ENCODE measurements around the gene CDH6.

The CDH6 gene

DNA sequence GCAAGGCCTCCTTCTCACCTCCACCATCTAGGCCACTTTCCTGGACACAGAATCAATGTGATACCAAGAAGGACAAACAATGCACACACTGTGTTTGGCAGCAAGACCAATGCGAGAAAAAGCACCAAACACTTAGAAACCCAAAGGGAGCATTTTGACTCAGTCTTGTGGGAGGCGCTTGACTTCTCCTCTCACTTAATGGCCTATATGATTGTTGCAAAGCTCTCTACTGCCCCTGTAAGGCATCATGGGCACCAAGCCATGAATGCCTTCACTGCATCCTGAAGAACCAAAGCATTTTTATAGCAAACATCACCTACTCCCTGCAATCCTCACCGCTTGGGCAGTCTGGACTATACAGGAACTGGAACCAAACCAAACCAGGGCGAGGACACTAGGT, 57.5 kb downstream of the CDH6 start:
- no peak overlapping the region for H3K4me3 ChIP-seq (ENCODE audit: low read length)
- no peak for TF ChIP-seq ZNF274 (IDR thresholded peaks at IDR 0.05; ENCODE audit: low read depth, low read length)

DNA sequence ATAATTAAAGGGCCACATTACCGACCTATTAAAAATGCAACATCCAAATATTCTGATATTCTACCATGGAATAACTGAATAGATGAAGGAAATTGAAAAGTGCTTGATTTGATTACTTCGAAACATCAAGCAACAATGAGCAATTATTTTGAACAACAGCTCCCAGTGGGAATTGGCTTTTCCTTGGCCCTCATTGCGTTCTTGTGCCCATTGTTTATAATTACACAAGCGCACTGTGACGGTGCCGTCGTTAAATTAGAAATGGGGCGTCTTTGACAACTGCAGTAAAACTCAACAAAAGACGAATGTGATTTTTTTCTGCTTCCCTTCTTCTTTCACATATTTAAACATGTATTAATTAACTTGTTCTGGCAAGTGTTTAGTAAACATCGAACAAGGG, 61.6 kb downstream of the CDH6 start:
- TF ChIP-seq ZNF274 (IDR thresholded peaks at IDR 0.05; ENCODE audit: low read depth, low read length) = no peak
- no peak overlapping the region for H3K4me3 ChIP-seq (ENCODE audit: low read length)

DNA sequence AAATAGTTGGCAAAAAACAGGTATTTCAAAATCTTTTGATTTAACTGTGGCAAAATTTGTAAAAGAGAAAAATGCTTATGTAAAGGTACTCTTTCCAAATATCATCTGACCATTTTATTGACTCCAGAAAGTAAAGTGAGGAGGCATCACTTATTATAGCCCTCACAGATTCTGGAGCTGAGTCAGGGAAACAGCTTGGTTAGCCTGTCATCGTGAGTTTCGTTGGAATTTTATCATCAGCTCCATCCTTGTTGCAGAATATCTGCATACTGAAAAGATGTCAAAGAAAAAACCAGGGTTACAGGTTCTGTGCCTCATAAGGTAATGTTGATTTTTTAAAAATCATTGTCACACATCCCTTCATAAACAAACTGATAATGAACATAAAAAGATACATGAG, 74.8 kb downstream of the CDH6 start:
- H3K4me3 ChIP-seq (ENCODE audit: low read length) = no peak overlapping the region
- TF ChIP-seq ZNF274 (IDR thresholded peaks at IDR 0.05; ENCODE audit: low read depth, low read length) = no peak

DNA sequence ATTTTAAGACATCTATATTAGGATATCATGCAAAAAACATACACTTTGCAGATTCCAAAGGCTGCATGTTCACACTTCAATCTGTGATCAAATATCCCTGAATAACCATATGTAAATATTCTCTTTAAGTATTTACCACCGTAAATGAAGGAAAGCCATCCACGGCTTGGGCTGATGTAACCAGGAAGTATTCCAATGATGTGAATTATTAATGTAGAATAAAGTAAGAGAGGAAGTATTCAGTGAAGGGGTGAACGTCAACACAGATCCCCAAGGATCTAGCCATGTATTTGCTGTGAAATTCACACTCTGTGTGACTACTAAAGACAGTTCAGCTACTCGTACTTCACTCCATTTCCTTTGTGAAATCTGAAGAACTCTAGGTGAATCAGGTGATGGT, 75.2 kb downstream of the CDH6 start:
- no peak overlapping the region for H3K4me3 ChIP-seq (ENCODE audit: low read length)
- no peak for TF ChIP-seq ZNF274 (IDR thresholded peaks at IDR 0.05; ENCODE audit: low read depth, low read length)

DNA sequence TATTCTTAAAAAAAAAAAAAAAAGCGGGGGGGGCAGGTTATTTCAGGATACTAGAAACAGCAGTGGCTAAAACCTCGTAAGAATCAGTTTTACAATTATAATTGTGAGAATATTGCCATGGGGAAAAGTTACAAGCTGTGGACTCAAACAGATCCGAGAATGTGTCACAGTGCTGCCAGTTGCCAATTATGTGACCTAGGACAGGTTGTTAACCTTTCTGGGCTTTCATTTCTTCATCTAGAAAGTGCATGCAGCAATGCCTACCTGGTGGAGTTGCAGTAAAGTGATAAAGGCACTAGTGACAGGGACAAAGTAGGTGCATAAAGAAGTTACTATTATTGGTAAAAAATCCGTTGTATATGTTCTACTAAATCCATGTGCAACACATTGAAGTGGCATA, 75.8 kb downstream of the CDH6 start:
- no peak for TF ChIP-seq ZNF274 (IDR thresholded peaks at IDR 0.05; ENCODE audit: low read depth, low read length)
- H3K4me3 ChIP-seq (ENCODE audit: low read length) = no peak overlapping the region

DNA sequence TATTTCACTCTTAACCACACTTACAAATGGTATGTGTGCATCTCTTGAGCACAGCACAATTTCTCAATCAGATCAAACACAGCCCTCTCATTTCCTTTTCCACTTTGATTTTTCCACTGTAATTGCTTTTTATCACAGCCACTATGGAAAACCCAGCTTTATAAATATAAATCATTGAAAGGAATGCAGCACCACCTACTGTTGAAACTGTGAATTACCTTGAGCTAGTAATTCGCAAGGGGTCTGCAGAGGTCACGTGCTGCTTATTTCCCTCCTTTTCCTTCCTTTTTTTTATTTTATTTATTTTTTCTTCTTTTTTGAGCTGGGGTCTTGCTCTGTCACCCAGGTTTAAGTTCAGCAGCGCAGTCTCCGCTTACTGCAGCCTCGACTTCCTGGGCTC, 76.9 kb downstream of the CDH6 start:
- TF ChIP-seq ZNF274 (IDR thresholded peaks at IDR 0.05; ENCODE audit: low read depth, low read length) = no peak

DNA sequence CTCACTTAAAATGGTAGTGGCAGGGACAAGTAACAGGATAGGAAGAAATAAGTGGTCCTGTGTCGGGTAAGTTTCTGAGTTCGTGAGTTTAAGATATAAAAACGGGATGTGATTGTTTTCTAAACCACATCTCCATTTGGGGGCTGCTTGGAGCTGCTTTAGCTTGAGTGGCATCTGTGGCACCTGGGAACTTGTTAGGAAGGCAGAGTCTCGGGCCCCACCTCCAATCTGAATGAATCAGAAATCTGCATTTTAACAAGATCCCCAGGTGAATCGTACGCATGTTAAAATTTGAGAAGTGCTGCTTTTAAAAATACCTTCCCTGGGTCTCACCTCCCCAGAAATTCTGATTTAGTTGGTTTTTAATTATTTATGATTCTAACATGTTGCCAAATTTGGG, 78.1 kb downstream of the CDH6 start:
- H3K4me3 ChIP-seq (ENCODE audit: low read length) = no peak overlapping the region
- no peak for TF ChIP-seq ZNF274 (IDR thresholded peaks at IDR 0.05; ENCODE audit: low read depth, low read length)

More for the DNA sequence above, 76.9 kb downstream of the CDH6 start:
- no peak overlapping the region for H3K4me3 ChIP-seq (ENCODE audit: low read length)

DNA sequence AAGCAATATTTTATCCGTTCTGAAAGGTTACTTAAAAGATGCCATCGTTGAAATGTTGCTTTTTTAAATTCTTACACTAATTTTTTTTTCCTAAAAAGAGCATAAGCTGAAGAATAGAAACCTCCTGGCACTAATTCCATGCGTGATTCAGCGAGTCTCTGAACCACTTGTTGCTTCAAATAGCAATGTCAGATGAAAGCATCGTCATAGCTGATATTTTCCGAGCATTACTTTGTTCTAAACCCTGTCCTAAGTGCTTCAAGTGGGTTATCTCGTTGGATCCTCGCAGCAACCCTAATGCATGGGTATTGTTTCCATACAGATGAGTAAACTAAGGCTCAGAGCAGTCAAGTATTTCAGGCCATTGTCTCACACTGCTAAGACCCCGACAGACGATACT, 79.7 kb downstream of the CDH6 start:
- TF ChIP-seq ZNF274 (IDR thresholded peaks at IDR 0.05; ENCODE audit: low read depth, low read length) = no peak
- H3K4me3 ChIP-seq (ENCODE audit: low read length) = no peak overlapping the region

DNA sequence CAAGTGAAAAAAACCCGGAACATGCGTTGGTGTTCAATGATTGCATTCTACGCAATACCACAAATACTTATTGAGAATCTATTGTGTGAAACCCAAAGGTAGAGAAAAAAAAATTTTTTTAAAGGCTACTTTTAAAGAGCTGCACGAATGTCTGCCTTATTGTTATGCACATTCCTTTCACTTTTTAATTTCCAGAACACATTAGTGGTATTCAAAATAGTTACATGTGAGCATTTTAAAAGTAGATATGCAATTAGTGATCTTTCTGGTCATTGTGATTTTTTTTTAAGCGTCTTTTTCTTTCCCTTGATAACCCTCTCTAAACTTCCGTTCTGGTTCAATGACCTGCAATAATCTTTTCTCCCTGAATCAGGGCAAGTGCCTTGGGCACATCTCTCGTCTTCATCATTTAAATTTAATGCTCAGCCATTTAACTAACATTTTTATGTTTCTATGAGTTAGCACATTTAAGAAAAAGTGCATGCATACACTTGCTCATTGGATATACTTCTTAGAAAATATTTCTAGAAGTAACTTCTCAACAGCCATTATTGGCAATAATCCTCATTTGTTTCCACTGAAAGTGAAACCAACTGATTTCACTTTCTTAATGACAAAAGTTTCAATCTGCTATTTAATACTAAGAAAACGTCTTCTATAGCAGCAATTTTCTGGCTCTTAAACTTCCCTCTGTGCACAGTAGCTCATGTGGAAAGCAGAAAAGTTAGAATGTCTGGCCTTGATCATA, 80.3 kb downstream of the CDH6 start:
- TF ChIP-seq ZNF274 (IDR thresholded peaks at IDR 0.05; ENCODE audit: low read depth, low read length) = no peak

DNA sequence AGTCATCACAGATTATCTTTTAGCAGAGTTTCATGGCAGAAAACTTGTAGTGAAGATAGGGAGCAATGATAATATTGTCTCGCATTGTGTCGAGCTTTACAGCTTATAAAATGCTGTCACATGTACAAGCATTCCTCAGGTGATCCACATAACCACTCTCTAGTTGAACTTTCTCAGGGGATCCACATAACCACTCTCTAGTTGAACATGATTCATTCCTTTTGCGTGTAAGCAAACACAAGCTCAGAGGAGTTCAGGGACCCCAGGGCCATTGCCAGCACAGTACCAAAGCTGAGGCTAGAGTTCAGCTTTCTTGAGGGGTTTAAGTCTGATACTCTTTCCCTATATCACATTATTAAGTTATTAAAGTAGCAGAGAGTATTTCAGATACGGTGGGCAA, 86.7 kb downstream of the CDH6 start:
- TF ChIP-seq ZNF274 (IDR thresholded peaks at IDR 0.05; ENCODE audit: low read depth, low read length) = no peak
- H3K4me3 ChIP-seq (ENCODE audit: low read length) = no peak overlapping the region

More for the DNA sequence above, 80.3 kb downstream of the CDH6 start:
- no peak overlapping the region for H3K4me3 ChIP-seq (ENCODE audit: low read length)

DNA sequence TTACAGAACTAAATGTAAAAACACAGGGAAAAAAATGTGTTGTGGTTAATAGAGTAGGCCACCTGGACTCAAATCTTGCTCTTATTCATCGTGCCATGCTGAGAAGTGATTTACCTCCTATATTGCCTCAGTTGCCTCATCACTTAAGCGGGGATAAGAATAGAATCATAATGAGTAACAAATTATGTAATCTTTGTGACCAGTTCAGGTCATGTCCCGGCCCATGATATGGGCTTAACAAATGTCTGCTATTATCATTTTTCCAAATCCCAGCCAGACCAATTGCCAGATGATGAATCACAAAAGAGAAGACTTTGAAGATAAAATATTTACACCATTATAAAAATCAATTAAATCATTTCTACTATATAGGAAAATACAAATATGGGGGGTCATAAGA, 89.8 kb downstream of the CDH6 start:
- H3K4me3 ChIP-seq (ENCODE audit: low read length) = no peak overlapping the region
- TF ChIP-seq ZNF274 (IDR thresholded peaks at IDR 0.05; ENCODE audit: low read depth, low read length) = no peak

DNA sequence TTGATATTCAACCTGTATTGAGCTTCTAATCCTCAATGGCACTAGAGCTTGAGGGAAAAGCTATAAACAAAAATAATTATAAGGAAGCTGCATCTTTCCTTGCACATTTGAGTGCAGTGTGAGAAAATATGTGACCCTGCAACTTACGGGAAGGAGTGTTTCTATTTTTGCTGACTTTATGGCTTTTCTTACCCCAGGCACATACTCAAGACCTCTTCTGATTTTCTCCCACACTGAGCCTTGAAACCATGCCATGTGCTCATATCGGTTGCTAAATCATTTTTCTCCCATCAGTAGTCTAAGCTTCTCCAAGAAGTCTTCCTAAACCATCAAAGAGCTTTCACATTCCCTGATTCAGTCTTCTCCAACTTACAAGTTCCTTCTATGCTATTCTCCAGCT, 91.5 kb downstream of the CDH6 start:
- H3K4me3 ChIP-seq (ENCODE audit: low read length) = no peak overlapping the region
- no peak for TF ChIP-seq ZNF274 (IDR thresholded peaks at IDR 0.05; ENCODE audit: low read depth, low read length)

DNA sequence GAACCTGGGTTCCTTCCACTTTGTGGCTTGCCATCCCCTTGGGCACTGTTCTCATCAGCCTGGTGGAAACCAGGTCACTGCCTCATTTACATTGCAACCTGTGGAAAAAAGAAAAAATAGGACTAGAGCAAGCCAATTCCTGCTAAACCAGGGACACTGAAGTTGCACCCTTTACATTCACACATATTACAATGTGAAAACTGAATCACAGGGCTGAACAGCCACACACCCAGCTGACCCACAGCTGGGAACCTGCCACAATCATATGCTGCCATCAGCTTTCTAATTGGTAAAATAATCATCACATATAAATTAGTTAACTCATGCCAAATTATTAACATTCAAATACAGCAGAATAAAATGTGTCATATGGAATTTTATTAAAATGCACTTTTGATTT, 94.5 kb downstream of the CDH6 start:
- no peak for TF ChIP-seq ZNF274 (IDR thresholded peaks at IDR 0.05; ENCODE audit: low read depth, low read length)

DNA sequence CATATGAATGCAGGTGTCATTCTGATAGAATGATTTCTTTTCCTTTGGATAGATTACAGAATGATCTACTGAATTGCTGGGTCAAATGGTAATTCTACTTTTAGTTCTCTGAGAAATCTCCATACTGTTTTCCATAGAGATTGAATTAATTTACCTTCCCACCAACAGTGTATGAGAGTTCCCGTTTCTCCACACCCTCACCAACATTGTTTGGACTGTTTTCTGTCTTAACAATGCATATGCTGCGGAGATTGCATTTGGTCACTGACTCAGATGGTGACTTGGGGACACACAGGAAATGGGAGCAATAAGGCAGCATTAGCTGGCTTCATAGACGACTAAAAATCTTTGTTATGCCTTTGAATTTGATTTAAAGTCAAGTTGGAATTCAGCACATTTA, 95.9 kb downstream of the CDH6 start:
- TF ChIP-seq ZNF274 (IDR thresholded peaks at IDR 0.05; ENCODE audit: low read depth, low read length) = no peak
- H3K4me3 ChIP-seq (ENCODE audit: low read length) = no peak overlapping the region

More for the DNA sequence above, 94.5 kb downstream of the CDH6 start:
- no peak overlapping the region for H3K4me3 ChIP-seq (ENCODE audit: low read length)

DNA sequence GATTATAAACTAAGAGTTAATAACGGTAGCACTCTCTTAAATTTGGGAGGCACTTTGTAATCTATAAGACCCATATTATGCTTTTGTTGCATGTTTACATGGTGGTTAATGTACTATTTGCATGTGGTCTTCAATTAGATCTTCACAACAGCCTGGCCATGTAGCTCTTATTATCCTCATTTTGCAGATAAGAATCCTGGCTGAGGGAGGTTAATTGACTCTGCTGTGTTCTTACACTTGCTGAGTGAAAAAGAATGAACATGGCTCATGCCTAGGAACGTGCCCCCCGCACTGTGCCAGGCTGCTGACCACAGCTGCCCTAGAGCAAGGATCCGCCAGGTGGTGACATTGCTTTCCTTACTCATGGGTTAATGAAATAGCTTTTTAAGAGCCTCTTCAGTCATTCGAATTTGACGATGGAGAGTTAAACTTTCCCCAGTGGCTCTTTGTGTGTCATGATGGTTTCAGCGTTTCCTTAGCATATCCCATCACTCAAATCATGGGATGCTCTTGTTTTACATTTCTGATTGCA, 97.9 kb downstream of the CDH6 start:
- H3K4me3 ChIP-seq (ENCODE audit: low read length) = no peak overlapping the region
- no peak for TF ChIP-seq ZNF274 (IDR thresholded peaks at IDR 0.05; ENCODE audit: low read depth, low read length)

DNA sequence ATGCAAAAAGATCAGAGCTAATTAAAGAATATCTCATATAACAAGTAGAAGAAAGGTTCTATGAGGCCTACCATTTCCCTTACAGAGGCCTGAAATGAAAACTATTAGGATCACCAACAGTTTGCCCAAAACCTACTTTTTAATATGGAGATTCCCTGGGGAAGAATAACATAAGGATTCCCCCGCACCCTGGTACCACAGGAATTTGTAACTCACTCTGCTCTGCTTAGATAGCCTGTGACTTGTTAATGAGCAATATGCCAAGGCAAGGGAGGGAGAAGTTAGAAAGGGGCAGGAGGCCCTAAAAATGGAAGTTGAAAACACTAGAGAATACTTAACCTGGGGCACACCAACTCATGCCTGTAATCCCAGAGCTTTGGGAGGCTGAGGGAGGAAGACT, 107.0 kb downstream of the CDH6 start:
- TF ChIP-seq ZNF274 (IDR thresholded peaks at IDR 0.05; ENCODE audit: low read depth, low read length) = no peak
- no peak overlapping the region for H3K4me3 ChIP-seq (ENCODE audit: low read length)
